Measurements from ENCODE around the gene RRP15. TPM values are rescaled to one million over a fixed set of nuclear protein-coding genes. Genes with fewer than 3 reads are reported as not detected.

Gene RRP15
- total and polyA plus RNA-seq, 2 of the 13 experiments (the other 11 are each of a cell fraction or from before 2014, with no cell fraction given) = 2.1 to 37.5 TPM

GRCh38 chr1:218380125-218380977, 95.3 kb downstream of the RRP15 start:
- peak overlapping the region; percentile 10 for H3K27ac ChIP-seq (ENCODE audit: extremely low read length, insufficient read depth, low read length)
- POLR2A ChIA-PET = interaction anchor here (1.0 to 2.7 kb wide), 5 partner anchors 8 to 34 kb away, joined by 3 to 11 read pairs (median 3); no protein-coding TSS in a partner anchor
- no peak for TF ChIP-seq GTF3A (CRISPR knock-in tag; conservative IDR thresholded peaks at IDR 0.05)
- TF ChIP-seq NFYB (CRISPR knock-in tag; IDR thresholded peaks at IDR 0.05) = no peak
- TF ChIP-seq RELA (CRISPR knock-in tag; IDR thresholded peaks at IDR 0.05) = no peak
- peak; percentile 96 for TF ChIP-seq TEAD3 (CRISPR knock-in tag; optimal IDR thresholded peaks at IDR 0.05; ENCODE audit: borderline replicate concordance)
- peak; percentile 70 for TF ChIP-seq NCOA2 (CRISPR knock-in tag; IDR thresholded peaks at IDR 0.05)
- no peak for TF ChIP-seq NR2F6 (IDR thresholded peaks at IDR 0.05)
- 0 out of 2 replicates have a peak, but pooled peaks have one; percentile 12 for TF ChIP-seq NR2F6 (CRISPR knock-in tag; IDR thresholded peaks at IDR 0.05)
- TF ChIP-seq ZNF614 (CRISPR knock-in tag; IDR thresholded peaks at IDR 0.05; ENCODE audit: borderline replicate concordance) = 0 out of 2 replicates have a peak, but pooled peaks have one; percentile 21
- no peak for TF ChIP-seq SOX13 (IDR thresholded peaks at IDR 0.05)
- TF ChIP-seq SOX13 (CRISPR knock-in tag; conservative IDR thresholded peaks at IDR 0.05 in 1 of 2, IDR thresholded peaks at IDR 0.05 in 1 of 2) = peak in 1 of 2 experiments; percentile 60; a peak in 1 of 4 replicates
- TF ChIP-seq ISL2 (CRISPR knock-in tag; IDR thresholded peaks at IDR 0.05) = peak; percentile 69
- TF ChIP-seq, protein P1, sequence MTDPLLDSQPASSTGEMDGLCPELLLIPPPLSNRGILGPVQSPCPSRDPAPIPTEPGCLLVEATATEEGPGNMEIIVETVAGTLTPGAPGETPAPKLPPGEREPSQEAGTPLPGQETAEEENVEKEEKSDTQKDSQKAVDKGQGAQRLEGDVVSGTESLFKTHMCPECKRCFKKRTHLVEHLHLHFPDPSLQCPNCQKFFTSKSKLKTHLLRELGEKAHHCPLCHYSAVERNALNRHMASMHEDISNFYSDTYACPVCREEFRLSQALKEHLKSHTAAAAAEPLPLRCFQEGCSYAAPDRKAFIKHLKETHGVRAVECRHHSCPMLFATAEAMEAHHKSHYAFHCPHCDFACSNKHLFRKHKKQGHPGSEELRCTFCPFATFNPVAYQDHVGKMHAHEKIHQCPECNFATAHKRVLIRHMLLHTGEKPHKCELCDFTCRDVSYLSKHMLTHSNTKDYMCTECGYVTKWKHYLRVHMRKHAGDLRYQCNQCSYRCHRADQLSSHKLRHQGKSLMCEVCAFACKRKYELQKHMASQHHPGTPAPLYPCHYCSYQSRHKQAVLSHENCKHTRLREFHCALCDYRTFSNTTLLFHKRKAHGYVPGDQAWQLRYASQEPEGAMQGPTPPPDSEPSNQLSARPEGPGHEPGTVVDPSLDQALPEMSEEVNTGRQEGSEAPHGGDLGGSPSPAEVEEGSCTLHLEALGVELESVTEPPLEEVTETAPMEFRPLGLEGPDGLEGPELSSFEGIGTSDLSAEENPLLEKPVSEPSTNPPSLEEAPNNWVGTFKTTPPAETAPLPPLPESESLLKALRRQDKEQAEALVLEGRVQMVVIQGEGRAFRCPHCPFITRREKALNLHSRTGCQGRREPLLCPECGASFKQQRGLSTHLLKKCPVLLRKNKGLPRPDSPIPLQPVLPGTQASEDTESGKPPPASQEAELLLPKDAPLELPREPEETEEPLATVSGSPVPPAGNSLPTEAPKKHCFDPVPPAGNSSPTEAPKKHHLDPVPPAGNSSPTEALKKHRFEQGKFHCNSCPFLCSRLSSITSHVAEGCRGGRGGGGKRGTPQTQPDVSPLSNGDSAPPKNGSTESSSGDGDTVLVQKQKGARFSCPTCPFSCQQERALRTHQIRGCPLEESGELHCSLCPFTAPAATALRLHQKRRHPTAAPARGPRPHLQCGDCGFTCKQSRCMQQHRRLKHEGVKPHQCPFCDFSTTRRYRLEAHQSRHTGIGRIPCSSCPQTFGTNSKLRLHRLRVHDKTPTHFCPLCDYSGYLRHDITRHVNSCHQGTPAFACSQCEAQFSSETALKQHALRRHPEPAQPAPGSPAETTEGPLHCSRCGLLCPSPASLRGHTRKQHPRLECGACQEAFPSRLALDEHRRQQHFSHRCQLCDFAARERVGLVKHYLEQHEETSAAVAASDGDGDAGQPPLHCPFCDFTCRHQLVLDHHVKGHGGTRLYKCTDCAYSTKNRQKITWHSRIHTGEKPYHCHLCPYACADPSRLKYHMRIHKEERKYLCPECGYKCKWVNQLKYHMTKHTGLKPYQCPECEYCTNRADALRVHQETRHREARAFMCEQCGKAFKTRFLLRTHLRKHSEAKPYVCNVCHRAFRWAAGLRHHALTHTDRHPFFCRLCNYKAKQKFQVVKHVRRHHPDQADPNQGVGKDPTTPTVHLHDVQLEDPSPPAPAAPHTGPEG (CRISPR knock-in tag; IDR thresholded peaks at IDR 0.05) = no peak
- TF ChIP-seq SOX5 (CRISPR knock-in tag; IDR thresholded peaks at IDR 0.05; ENCODE audit: borderline replicate concordance) = peak; percentile 36; the same call in 1 of the 2 replicates
- no peak for TF ChIP-seq FOXP1 (IDR thresholded peaks at IDR 0.05)
- 0 out of 2 replicates have a peak, but pooled peaks have one; percentile 12 for TF ChIP-seq FOXP1 (CRISPR knock-in tag; IDR thresholded peaks at IDR 0.05)
- TF ChIP-seq ZNF281 (CRISPR knock-in tag; IDR thresholded peaks at IDR 0.05; ENCODE audit: borderline replicate concordance) = peak; percentile 86; the same call in 1 of the 2 replicates
- TF ChIP-seq SOX6 (IDR thresholded peaks at IDR 0.05) = no peak
- TF ChIP-seq SOX6 (CRISPR knock-in tag; IDR thresholded peaks at IDR 0.05) = 0 out of 2 replicates have a peak, but pooled peaks have one; percentile 40

More at GRCh38 chr1:218380125-218380977, 95.3 kb downstream of the RRP15 start:
- peak; percentile 87 for DNase-seq (ENCODE audit: low spot score)
- H3K4me3 ChIP-seq (replicated peaks in 1 of 3; ENCODE audit: insufficient read depth in 1 of 3, low read depth in 2 of 3, low read length in 3 of 3) = no peak overlapping the region; a peak in 1 of 6 replicates
- CTCF ChIA-PET (ENCODE audit: low intra/inter-chr PET ratio, low total read pairs) = no interaction called here
- no peak overlapping the region for H3K9ac ChIP-seq (ENCODE audit: insufficient read depth, low read depth, low read length)
- intact Hi-C loops (cut with micrococcal nuclease; ENCODE audit: unreplicated experiment) (loop anchor here (1.0 to 2.0 kb wide), 2 partner anchors 13 to 22 kb away; no protein-coding TSS in a partner anchor), in situ Hi-C loops (cut with HindIII; ENCODE audit: extremely low pct_ligation_motif_present, low pct_unique_long_range_greater_than_20kb) (no loop called here)
- H3K9me3 ChIP-seq (ENCODE audit: low read length) = no peaks in the 10 kb centered on the region
- peaks cover 58% of the 10 kb centered on the region for H3K4me1 ChIP-seq (ENCODE audit: insufficient read depth, low read length)
- 33% methylated on average over 7 of the region's 7 CpGs for WGBS (ENCODE audit: low lambda C conversion rate)
- H3K4me2 ChIP-seq (ENCODE audit: low read depth, low read length) = peak overlapping the region; percentile 38; the same call in 1 of the 2 replicates
- H3K27me3 ChIP-seq (ENCODE audit: control insufficient read depth in 1 of 2, insufficient read depth in 2 of 2, low read length in 2 of 2) = no peaks in the 10 kb centered on the region
- ATAC-seq = peak; percentile 92
- no peaks in the 10 kb centered on the region for H4K20me1 ChIP-seq (ENCODE audit: insufficient read depth, low read length)
- peak; percentile 66 for FAIRE-seq
- no peak overlapping the region for H2AFZ ChIP-seq (ENCODE audit: low read length)
- BruUV-seq (replicated peaks) = no TSS peak
- no peaks in the 10 kb centered on the region for H3K79me2 ChIP-seq (ENCODE audit: insufficient read depth, low read length)
- no peaks in the 10 kb centered on the region for H3K36me3 ChIP-seq (replicated peaks in 1 of 2; ENCODE audit: control insufficient read depth in 1 of 2, insufficient read depth in 2 of 2, low read length in 2 of 2)

Measured in HepG2 (cell line).